SK-N-SH (cell line): ENCODE results near the gene ATP1A2. TPM values are rescaled to one million over a fixed set of nuclear protein-coding genes. Genes with fewer than 3 reads are reported as not detected.

Experiments
- CTCF ChIA-PET: fragments of 300-600, 350-600 bp; formaldehyde crosslinking; extraction: SDS; loops from one replicate; lab custom pipeline; 2021; lab: Yijun Ruan, JAX
- POLR2A ChIA-PET: fragments of 350-600 bp; sonication (Branson Sonifier 250); formaldehyde crosslinking; extraction: SDS; loops from one replicate; lab custom pipeline; 2020; ENCODE audit warnings: antibody characterized with exemption, inconsistent platforms; lab: Yijun Ruan, JAX
- DNase-seq: peaks from one replicate; pipeline ENCODE4 v3.0.0; 2012
- H2AFZ ChIP-seq: fragments of 200-600 bp; sonication (generic); 2 replicates; pipeline ENCODE4 v1.8.1; 2016; ENCODE audit warnings: antibody characterized with exemption, mild to moderate bottlenecking, low read depth
- H3F3A ChIP-seq: fragments of 200-600 bp; sonication (generic); replicated peaks from 2 replicates; pipeline ENCODE3; 2016; ENCODE audit warnings: antibody characterized with exemption, mild to moderate bottlenecking; ENCODE audit not compliant: insufficient read depth
- H3K27ac ChIP-seq, 2 experiments: fragments of 200-500 bp in 1 of 2; fragments of 200-600 bp in 1 of 2; sonication (Bioruptor generic) in 1 of 2; sonication (generic), shearing (Covaris generic) in 1 of 2; 2 replicates each; pipeline versions ENCODE4 v1.5.1 to v1.6.1; 2014 to 2016; ENCODE audit warnings: low read depth in 2 of 2, inconsistent platforms in 1 of 2, low read length in 1 of 2, mild to moderate bottlenecking in 1 of 2, mixed read lengths in 1 of 2
- H3K27me3 ChIP-seq: fragments of 200-600 bp; sonication (generic), shearing (Covaris generic); 2 replicates; pipeline ENCODE4 v1.6.1; 2016; ENCODE audit warnings: mixed run types; ENCODE audit not compliant: insufficient read depth
- H3K36me3 ChIP-seq, 2 experiments: fragments of 200-500 bp in 1 of 2; fragments of 200-600 bp in 1 of 2; sonication (Bioruptor generic) in 1 of 2; sonication (generic) in 1 of 2; replicated peaks in 1 of 2; 2 replicates each; pipeline versions ENCODE3 to v1.5.1; 2014 to 2016; ENCODE audit warnings: low read length in 1 of 2, mild to moderate bottlenecking in 1 of 2; ENCODE audit not compliant: insufficient read depth in 2 of 2, control insufficient read depth in 1 of 2
- H3K4me1 ChIP-seq, 2 experiments: fragments of 200-500 bp in 1 of 2; fragments of 200-600 bp in 1 of 2; sonication (Bioruptor generic) in 1 of 2; sonication (generic), shearing (Covaris generic) in 1 of 2; 2 replicates each; pipeline versions ENCODE4 v1.5.1 to v1.6.1; 2014 to 2016; ENCODE audit warnings: low read depth in 1 of 2, low read length in 1 of 2, mixed run types in 1 of 2; ENCODE audit not compliant: insufficient read depth in 2 of 2, control insufficient read depth in 1 of 2
- H3K4me2 ChIP-seq: fragments of 200-600 bp; sonication (generic), shearing (Covaris generic); 2 replicates; pipeline ENCODE4 v1.6.1; 2017; ENCODE audit warnings: mixed run types
- H3K4me3 ChIP-seq, 2 experiments: fragments of 200-500 bp in 1 of 2; fragments of 200-600 bp in 1 of 2; sonication (Bioruptor generic) in 1 of 2; sonication (generic), shearing (Covaris generic) in 1 of 2; 2 replicates each; pipeline versions ENCODE4 v1.5.1 to v1.8.1; 2014 to 2016; ENCODE audit warnings: low read depth in 2 of 2, inconsistent platforms in 1 of 2, low read length in 1 of 2, mild to moderate bottlenecking in 1 of 2, mixed read lengths in 1 of 2, moderate library complexity in 1 of 2
- H3K79me2 ChIP-seq: fragments of 200-600 bp; sonication (generic); 2 replicates; pipeline ENCODE4 v1.8.1; 2017; ENCODE audit warnings: mild to moderate bottlenecking; ENCODE audit not compliant: insufficient read depth
- H3K9ac ChIP-seq: fragments of 200-600 bp; sonication (generic); 2 replicates; pipeline ENCODE4 v1.6.1; 2017; ENCODE audit warnings: mixed run types
- H3K9me2 ChIP-seq: fragments of 200-600 bp; sonication (generic); 2 replicates; pipeline ENCODE4 v1.6.1; 2017; ENCODE audit warnings: mixed run types
- H3K9me3 ChIP-seq: fragments of 200-600 bp; sonication (generic); 2 replicates; pipeline ENCODE4 v1.6.1; 2017; ENCODE audit warnings: mixed run types, mild to moderate bottlenecking, moderate library complexity
- H4K20me1 ChIP-seq: fragments of 200-600 bp; sonication (generic); 2 replicates; pipeline ENCODE4 v1.6.1; 2017; ENCODE audit warnings: mild to moderate bottlenecking, mixed run types; ENCODE audit not compliant: insufficient read depth
- ELF1 ChIP-seq: IDR thresholded peaks from 2 replicates; pipeline ENCODE4 v1.4.0; 2012
- GATA2 ChIP-seq: sonication (generic); formaldehyde crosslinking; IDR thresholded peaks from 2 replicates; pipeline ENCODE4 v1.5.0; 2020; ENCODE audit warnings: mild to moderate bottlenecking, missing genetic modification reagents
- IRF3 ChIP-seq: fragments of 150-350 bp; IDR thresholded peaks from 2 replicates; pipeline ENCODE4 v1.6.1; 2016; ENCODE audit warnings: mild to moderate bottlenecking, low read depth, low read length
- MAX ChIP-seq: IDR thresholded peaks from 2 replicates; pipeline ENCODE4 v1.4.0; 2012; ENCODE audit warnings: low read depth
- MEF2A ChIP-seq: IDR thresholded peaks from 2 replicates; pipeline ENCODE4 v1.4.0; 2012; ENCODE audit warnings: low read depth, borderline replicate concordance
- MXI1 ChIP-seq: IDR thresholded peaks from 2 replicates; pipeline ENCODE4 v1.6.1; 2012; ENCODE audit warnings: mild to moderate bottlenecking, low read depth, low read length, improper control_type of control experiment
- NRF1 ChIP-seq: IDR thresholded peaks from 2 replicates; pipeline ENCODE4 v1.6.1; 2012; ENCODE audit warnings: low read depth, mild to moderate bottlenecking, low read length
- POLR2AphosphoS5 ChIP-seq: IDR thresholded peaks from 2 replicates; pipeline ENCODE4 v1.6.1; 2012; ENCODE audit warnings: low read depth, low read length
- RFX5 ChIP-seq: IDR thresholded peaks from 2 replicates; pipeline ENCODE4 v1.6.1; 2012; ENCODE audit warnings: mild to moderate bottlenecking, improper control_type of control experiment, low read length
- TCF12 ChIP-seq: IDR thresholded peaks from 2 replicates; pipeline ENCODE4 v1.4.0; 2012
- TEAD4 ChIP-seq: IDR thresholded peaks from 2 replicates; pipeline ENCODE4 v1.4.0; 2012; ENCODE audit warnings: mild to moderate bottlenecking, borderline replicate concordance; ENCODE audit not compliant: insufficient read depth
- USF1 ChIP-seq: IDR thresholded peaks from 2 replicates; pipeline ENCODE4 v1.4.0; 2012; ENCODE audit warnings: low read depth, borderline replicate concordance
- ZBTB33 ChIP-seq: IDR thresholded peaks from 2 replicates; pipeline ENCODE4 v1.4.0; 2012; ENCODE audit warnings: low read depth, borderline replicate concordance
- WGBS: methylation state at CpG from one replicate; pipeline ENCODE4 v1.1.6; 2017; ENCODE audit warnings: low lambda C conversion rate; 5-methylcytosine and 5-hydroxymethylcytosine counted together
- polyA plus RNA-seq, 3 experiments: library from polyadenylated mRNA; depleted of rRNA; stranded (reverse); fragments of >200 nt; gene quantifications; 2 replicates each; pipeline ENCODE4 v1.2.3, GENCODE V29; 2012
- TF ChIP-seq, protein P1 (sequence below): IDR thresholded peaks from 2 replicates; pipeline ENCODE4 v1.6.1; 2012; ENCODE audit warnings: mild to moderate bottlenecking, low read depth, low read length, moderate library complexity

The ATP1A2 gene
- polyA plus RNA-seq, 1 of the 3 experiments (the other 2 are of a cell fraction) = 0.07 TPM

DNA sequence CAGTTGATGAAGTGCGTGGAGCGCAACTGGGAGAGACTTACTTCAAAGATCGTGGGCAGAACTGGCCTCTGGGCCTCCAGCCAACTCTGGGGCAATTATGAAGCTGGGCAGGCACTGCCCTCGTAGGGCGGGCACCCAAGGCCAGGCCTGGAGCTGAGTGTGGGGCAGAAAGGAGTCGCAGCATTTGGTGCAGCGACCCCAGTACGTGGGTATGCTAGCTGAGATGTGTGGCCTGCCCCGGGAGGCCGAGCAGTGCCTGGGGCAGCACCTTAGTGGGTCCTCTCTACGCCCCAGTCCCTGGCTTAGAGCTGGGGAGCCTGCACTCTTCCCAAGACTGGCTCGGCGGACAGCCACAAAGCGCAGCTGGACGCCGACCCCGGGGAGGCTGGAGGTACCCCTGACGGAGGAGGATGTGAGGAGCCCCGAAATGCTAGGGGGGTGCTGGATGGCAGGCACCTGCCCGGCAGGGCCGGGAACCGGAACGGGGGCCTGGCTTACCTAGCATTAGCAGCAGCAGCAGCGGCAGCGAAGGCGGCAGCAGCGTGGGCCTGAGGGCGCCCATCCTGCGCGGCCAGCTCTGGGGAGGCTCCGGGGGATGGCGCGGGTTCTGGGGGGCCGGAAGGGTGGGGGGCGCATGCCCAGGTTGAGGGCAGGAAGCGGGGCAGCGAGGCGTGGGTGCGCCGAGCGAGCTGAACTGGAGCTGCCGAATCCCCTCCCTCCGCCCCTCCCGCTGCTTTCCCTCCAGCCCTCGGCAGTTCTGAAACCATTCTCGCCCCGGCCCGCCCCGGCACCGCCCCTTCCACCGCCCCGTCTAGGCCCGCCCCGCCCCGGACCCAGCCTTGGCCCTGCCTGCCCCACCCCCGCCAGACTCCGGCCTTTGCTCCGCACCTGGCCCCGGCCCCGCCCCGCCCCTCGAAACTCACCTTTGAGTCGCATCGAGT lies 17.4 kb upstream of the ATP1A2 start, which contains the start of gene IGSF8 (continued):
- TF ChIP-seq GATA2 = no peak
- TF ChIP-seq ZBTB33 = no peak
- no peak for TF ChIP-seq USF1
- TF ChIP-seq POLR2AphosphoS5 = no peak
- TF ChIP-seq TEAD4 = no peak
- TF ChIP-seq IRF3 = no peak
- TF ChIP-seq ELF1 = no peak
- no peak for TF ChIP-seq TCF12

- Histone ChIP-seq H3K4me1 (peaks cover 7 to 28% of the 10 kb centered on the region in 2 experiments; a peak in 1 of 4 replicates), H3K27me3 (no peaks in the 10 kb centered on the region), H4K20me1 (no peaks in the 10 kb centered on the region), H3K9me3 (no peaks in the 10 kb centered on the region), H3K4me3 (peak overlapping the region; percentile 36 to 44; a peak in 3 of 4 replicates), H3K9ac (peak overlapping the region; percentile 27; the same call in 1 of the 2 replicates), H3K9me2 (no peaks in the 10 kb centered on the region), H3K27ac (peak overlapping the region; percentile 35 to 55; a peak in 3 of 4 replicates), H2AFZ (peak overlapping the region; percentile 87), H3F3A (peaks cover 11% of the 10 kb centered on the region), H3K36me3 (no peaks in the 10 kb centered on the region), H3K79me2 (no peaks in the 10 kb centered on the region), H3K4me2 (peak overlapping the region; percentile 74)
- TF ChIP-seq MAX = no peak
- no peak for TF ChIP-seq MEF2A
- TF ChIP-seq NRF1 = no peak
- no peak for TF ChIP-seq MXI1
- no peak for TF ChIP-seq RFX5
- TF ChIP-seq, protein P1, sequence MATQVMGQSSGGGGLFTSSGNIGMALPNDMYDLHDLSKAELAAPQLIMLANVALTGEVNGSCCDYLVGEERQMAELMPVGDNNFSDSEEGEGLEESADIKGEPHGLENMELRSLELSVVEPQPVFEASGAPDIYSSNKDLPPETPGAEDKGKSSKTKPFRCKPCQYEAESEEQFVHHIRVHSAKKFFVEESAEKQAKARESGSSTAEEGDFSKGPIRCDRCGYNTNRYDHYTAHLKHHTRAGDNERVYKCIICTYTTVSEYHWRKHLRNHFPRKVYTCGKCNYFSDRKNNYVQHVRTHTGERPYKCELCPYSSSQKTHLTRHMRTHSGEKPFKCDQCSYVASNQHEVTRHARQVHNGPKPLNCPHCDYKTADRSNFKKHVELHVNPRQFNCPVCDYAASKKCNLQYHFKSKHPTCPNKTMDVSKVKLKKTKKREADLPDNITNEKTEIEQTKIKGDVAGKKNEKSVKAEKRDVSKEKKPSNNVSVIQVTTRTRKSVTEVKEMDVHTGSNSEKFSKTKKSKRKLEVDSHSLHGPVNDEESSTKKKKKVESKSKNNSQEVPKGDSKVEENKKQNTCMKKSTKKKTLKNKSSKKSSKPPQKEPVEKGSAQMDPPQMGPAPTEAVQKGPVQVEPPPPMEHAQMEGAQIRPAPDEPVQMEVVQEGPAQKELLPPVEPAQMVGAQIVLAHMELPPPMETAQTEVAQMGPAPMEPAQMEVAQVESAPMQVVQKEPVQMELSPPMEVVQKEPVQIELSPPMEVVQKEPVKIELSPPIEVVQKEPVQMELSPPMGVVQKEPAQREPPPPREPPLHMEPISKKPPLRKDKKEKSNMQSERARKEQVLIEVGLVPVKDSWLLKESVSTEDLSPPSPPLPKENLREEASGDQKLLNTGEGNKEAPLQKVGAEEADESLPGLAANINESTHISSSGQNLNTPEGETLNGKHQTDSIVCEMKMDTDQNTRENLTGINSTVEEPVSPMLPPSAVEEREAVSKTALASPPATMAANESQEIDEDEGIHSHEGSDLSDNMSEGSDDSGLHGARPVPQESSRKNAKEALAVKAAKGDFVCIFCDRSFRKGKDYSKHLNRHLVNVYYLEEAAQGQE = no peak
- DNase-seq = peak; percentile 98
- WGBS = 13% methylated on average over 24 of the region's 40 CpGs
- CTCF ChIA-PET = interaction anchor here (1.3 to 8.4 kb wide), 11 partner anchors 10 to 277 kb away, joined by 3 to 132 read pairs (median 10); partner anchors contain the start of gene KCNJ9
- POLR2A ChIA-PET = interaction anchor here (1.1 to 1.7 kb wide), 2 partner anchors 13 to 29 kb away, joined by 3 to 5 read pairs; partner anchors contain the start of gene KCNJ10
Observed at GRCh38 chr1:160098852-160099561, 16.6 kb upstream of the ATP1A2 start.
